ENCODE data around the gene EED. TPM values are rescaled to one million over a fixed set of nuclear protein-coding genes. Genes with fewer than 3 reads are reported as not detected.

EED gene
- total and polyA plus RNA-seq, 8 donors: 5.1 to 14.0 (median 8.9) TPM

DNA sequence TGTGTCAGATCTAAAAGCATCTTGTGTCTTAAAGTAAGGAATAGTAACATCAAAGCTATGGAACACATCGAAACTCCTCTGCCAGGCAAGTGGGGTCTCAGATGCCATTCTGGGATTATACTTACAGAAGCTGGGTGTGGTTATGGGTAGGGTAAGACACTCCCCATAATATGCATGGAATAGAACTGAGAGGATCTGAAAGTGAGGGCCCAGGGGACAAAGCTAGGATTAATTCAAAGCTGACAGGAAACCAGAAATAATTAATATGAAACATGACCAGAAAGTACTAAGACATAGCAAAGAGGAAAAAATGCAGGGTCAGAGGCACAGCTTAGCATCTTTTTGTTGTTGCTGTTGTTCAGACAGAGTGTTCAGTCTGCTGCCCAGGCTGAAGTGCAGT lies 40.2 kb upstream of the EED start:
- Histone ChIP-seq H3K4me1 (no peaks in the 10 kb centered on the region), H3K9me3 (no peaks in the 10 kb centered on the region), H3K27ac (no peak overlapping the region), H3K27me3 (no peaks in the 10 kb centered on the region), H3K4me3 (no peak overlapping the region), H3K36me3 (no peaks in the 10 kb centered on the region)
- intact Hi-C loops (cut with DNase I): loop anchor here in 1 of 3 donors (10.0 kb wide), 1 partner anchor 160 kb away; no protein-coding TSS in a partner anchor
- no peak for ATAC-seq
- no peak for FAIRE-seq
- no peak for DNase-seq
- WGBS, 2 donors: 86 to 97% methylated on average over 1 of the region's 1 CpG
- TF ChIP-seq, protein P1, sequence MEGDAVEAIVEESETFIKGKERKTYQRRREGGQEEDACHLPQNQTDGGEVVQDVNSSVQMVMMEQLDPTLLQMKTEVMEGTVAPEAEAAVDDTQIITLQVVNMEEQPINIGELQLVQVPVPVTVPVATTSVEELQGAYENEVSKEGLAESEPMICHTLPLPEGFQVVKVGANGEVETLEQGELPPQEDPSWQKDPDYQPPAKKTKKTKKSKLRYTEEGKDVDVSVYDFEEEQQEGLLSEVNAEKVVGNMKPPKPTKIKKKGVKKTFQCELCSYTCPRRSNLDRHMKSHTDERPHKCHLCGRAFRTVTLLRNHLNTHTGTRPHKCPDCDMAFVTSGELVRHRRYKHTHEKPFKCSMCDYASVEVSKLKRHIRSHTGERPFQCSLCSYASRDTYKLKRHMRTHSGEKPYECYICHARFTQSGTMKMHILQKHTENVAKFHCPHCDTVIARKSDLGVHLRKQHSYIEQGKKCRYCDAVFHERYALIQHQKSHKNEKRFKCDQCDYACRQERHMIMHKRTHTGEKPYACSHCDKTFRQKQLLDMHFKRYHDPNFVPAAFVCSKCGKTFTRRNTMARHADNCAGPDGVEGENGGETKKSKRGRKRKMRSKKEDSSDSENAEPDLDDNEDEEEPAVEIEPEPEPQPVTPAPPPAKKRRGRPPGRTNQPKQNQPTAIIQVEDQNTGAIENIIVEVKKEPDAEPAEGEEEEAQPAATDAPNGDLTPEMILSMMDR (IDR thresholded peaks at IDR 0.05): no peak

DNA sequence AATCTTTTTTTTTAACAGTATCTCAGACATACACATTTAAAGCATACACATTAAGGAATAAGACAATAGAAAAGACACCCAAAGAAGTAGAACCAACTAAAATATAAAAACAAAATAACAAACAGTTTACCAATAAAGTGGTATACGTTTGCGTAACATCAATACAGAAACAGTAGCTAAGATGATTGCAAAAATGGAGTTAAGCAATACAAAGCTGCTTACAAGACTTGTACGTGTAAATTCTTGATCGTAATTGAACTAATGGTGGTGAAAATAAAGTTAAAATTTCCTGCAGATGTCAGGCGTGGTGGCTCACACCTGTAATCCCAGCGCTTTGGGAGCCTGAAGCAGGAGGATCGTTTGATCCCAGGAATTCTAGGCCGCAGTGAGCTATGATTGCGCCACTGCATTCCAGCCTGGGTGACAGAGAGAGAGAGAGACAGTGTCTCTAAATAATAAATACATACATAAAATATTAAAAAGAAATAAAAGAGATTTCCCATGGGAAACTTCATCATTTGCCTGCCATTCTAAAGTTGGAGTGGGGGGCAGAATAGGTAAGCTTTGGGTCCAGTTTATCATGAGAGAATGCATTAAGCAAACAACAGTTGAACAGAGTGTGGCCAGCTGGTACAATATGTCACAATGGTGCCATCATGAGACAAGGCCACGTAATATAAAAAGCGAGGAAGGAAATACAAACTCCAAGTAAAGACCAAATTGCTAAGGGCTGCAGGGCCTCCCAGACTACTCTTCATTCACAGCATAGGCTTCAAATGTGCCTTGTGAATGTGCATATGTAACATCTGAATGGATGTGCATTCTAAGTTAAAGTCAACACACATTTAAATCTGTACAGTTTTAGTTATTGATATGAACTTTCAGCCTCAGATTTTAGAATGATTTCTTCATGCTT lies 38.9 kb upstream of the EED start:
- FAIRE-seq: no peak

GRCh38 chr11:86206337-86206695 lies 38.2 kb upstream of the EED start:
- no peak for DNase-seq
- no peak for FAIRE-seq
- H3K4me1 ChIP-seq: peaks cover 0 to 4% (median 0%) of the 10 kb centered on the region in 3 donors
- H3K27ac ChIP-seq: no peak overlapping the region
- H3K27me3 ChIP-seq: no peaks in the 10 kb centered on the region
- no peaks in the 10 kb centered on the region for H3K36me3 ChIP-seq
- WGBS, 2 donors: 36 to 44% methylated on average over 2 of the region's 2 CpGs
- intact Hi-C loops (cut with DNase I): loop anchor here in 1 of 3 donors (10.0 kb wide), 1 partner anchor 162 kb away; no protein-coding TSS in a partner anchor
- no peaks in the 10 kb centered on the region for H3K9me3 ChIP-seq
- no peak for ATAC-seq
- TF ChIP-seq, protein P1 (IDR thresholded peaks at IDR 0.05): no peak
- H3K4me3 ChIP-seq: no peak overlapping the region

More for the DNA sequence above, 38.9 kb upstream of the EED start:
- ATAC-seq (peak in 3 of 4 donors; percentile 24 to 43 (median 31)), DNase-seq (no peak)
- H3K4me1 ChIP-seq: peaks cover 0 to 4% (median 0%) of the 10 kb centered on the region in 3 donors
- intact Hi-C loops (cut with DNase I): loop anchor here in 1 of 3 donors (10.0 kb wide), 1 partner anchor 161 kb away; no protein-coding TSS in a partner anchor
- H3K27ac ChIP-seq: no peak overlapping the region
- H3K4me3 ChIP-seq: no peak overlapping the region
- H3K27me3 ChIP-seq: no peaks in the 10 kb centered on the region
- 82 to 88% methylated on average over 11 of the region's 11 CpGs for WGBS, 2 donors
- TF ChIP-seq, protein P1 (IDR thresholded peaks at IDR 0.05): no peak
- H3K9me3 ChIP-seq: no peaks in the 10 kb centered on the region
- H3K36me3 ChIP-seq: no peaks in the 10 kb centered on the region

- WGBS, 2 donors: 86 to 91% methylated on average over 2 of the region's 2 CpGs
- Histone ChIP-seq H3K27me3 (no peaks in the 10 kb centered on the region), H3K4me1 (peaks cover 0 to 4% (median 0%) of the 10 kb centered on the region in 3 donors), H3K4me3 (no peak overlapping the region), H3K36me3 (no peaks in the 10 kb centered on the region), H3K9me3 (no peaks in the 10 kb centered on the region), H3K27ac (no peak overlapping the region)
- intact Hi-C loops (cut with DNase I): loop anchor here in 1 of 3 donors (10.0 kb wide), 1 partner anchor 163 kb away; no protein-coding TSS in a partner anchor
- FAIRE-seq (no peak), ATAC-seq (no peak), DNase-seq (no peak)
- TF ChIP-seq, protein P1 (IDR thresholded peaks at IDR 0.05): no peak
Observed at GRCh38 chr11:86207413-86207812, 37.1 kb upstream of the EED start.
